RKO (cell line): ENCODE results near the gene PARP15.
"Not testable (repeated sequence)": the region's sequence is repeated elsewhere in the genome, so short reads cannot be mapped to it uniquely, and the experiment has no call there.

Experiments
- DNase-seq: peaks from one replicate; pipeline ENCODE4 v3.0.0-alpha.2; 2016; ENCODE audit warnings: low spot score

PARP15 gene

GRCh38 chr3:122665881-122666280, 88.4 kb downstream of the PARP15 start:
- no peak for DNase-seq

- DNase-seq = peak; percentile 40
Measured at GRCh38 chr3:122668930-122669730, 91.7 kb downstream of the PARP15 start.

- no peak for DNase-seq
Measured at GRCh38 chr3:122671553-122671952, 94.1 kb downstream of the PARP15 start.

GRCh38 chr3:122674339-122674738, 96.9 kb downstream of the PARP15 start:
- DNase-seq = no peak

- no peak for DNase-seq
Measured at GRCh38 chr3:122676759-122677158, 99.3 kb downstream of the PARP15 start.

GRCh38 chr3:122677216-122677615, 99.8 kb downstream of the PARP15 start:
- no peak for DNase-seq

GRCh38 chr3:122678506-122678905, 101.1 kb downstream of the PARP15 start:
- DNase-seq = no peak

GRCh38 chr3:122679085-122679881, 101.8 kb downstream of the PARP15 start:
- DNase-seq = peak; percentile 86

- peak; percentile 74 for DNase-seq
Measured at GRCh38 chr3:122679882-122680474, 102.5 kb downstream of the PARP15 start.

GRCh38 chr3:122680475-122681283, 103.2 kb downstream of the PARP15 start, which contains the start of gene PARP14:
PARP14 (plus strand) TSS chr3:122680839; CDS start chr3:122680884, 45 bp downstream.
- peak; percentile 81 for DNase-seq

- peak; percentile 35 for DNase-seq
Measured at GRCh38 chr3:122681284-122681973, 104.0 kb downstream of the PARP15 start.

GRCh38 chr3:122681974-122682409, 104.5 kb downstream of the PARP15 start:
- DNase-seq = no peak

GRCh38 chr3:122682778-122683411, 105.4 kb downstream of the PARP15 start:
- DNase-seq = not testable (repeated sequence)

- no peak for DNase-seq
Measured at GRCh38 chr3:122687298-122687697, 109.8 kb downstream of the PARP15 start.
